SK-N-SH (cell line): Measurements from ENCODE around the gene OR7G1. TPM values are rescaled to one million over a fixed set of nuclear protein-coding genes. Genes with fewer than 3 reads are reported as not detected.

Source experiments
- CTCF ChIA-PET: fragments of 300-600, 350-600 bp; formaldehyde crosslinking; extraction: SDS; loops from one replicate; lab custom pipeline; 2021; lab: Yijun Ruan, JAX
- POLR2A ChIA-PET: fragments of 350-600 bp; sonication (Branson Sonifier 250); formaldehyde crosslinking; extraction: SDS; loops from one replicate; lab custom pipeline; 2020; ENCODE audit warnings: antibody characterized with exemption, inconsistent platforms; lab: Yijun Ruan, JAX
- DNase-seq: peaks from one replicate; pipeline ENCODE4 v3.0.0; 2012
- H2AFZ ChIP-seq: fragments of 200-600 bp; sonication (generic); 2 replicates; pipeline ENCODE4 v1.8.1; 2016; ENCODE audit warnings: antibody characterized with exemption, mild to moderate bottlenecking, low read depth
- H3F3A ChIP-seq: fragments of 200-600 bp; sonication (generic); replicated peaks from 2 replicates; pipeline ENCODE3; 2016; ENCODE audit warnings: antibody characterized with exemption, mild to moderate bottlenecking; ENCODE audit not compliant: insufficient read depth
- H3K27ac ChIP-seq, 2 experiments: fragments of 200-500 bp in 1 of 2; fragments of 200-600 bp in 1 of 2; sonication (Bioruptor generic) in 1 of 2; sonication (generic), shearing (Covaris generic) in 1 of 2; 2 replicates each; pipeline versions ENCODE4 v1.5.1 to v1.6.1; 2014 to 2016; ENCODE audit warnings: low read depth in 2 of 2, inconsistent platforms in 1 of 2, low read length in 1 of 2, mild to moderate bottlenecking in 1 of 2, mixed read lengths in 1 of 2
- H3K27me3 ChIP-seq: fragments of 200-600 bp; sonication (generic), shearing (Covaris generic); 2 replicates; pipeline ENCODE4 v1.6.1; 2016; ENCODE audit warnings: mixed run types; ENCODE audit not compliant: insufficient read depth
- H3K36me3 ChIP-seq, 2 experiments: fragments of 200-500 bp in 1 of 2; fragments of 200-600 bp in 1 of 2; sonication (Bioruptor generic) in 1 of 2; sonication (generic) in 1 of 2; replicated peaks in 1 of 2; 2 replicates each; pipeline versions ENCODE3 to v1.5.1; 2014 to 2016; ENCODE audit warnings: low read length in 1 of 2, mild to moderate bottlenecking in 1 of 2; ENCODE audit not compliant: insufficient read depth in 2 of 2, control insufficient read depth in 1 of 2
- H3K4me1 ChIP-seq, 2 experiments: fragments of 200-500 bp in 1 of 2; fragments of 200-600 bp in 1 of 2; sonication (Bioruptor generic) in 1 of 2; sonication (generic), shearing (Covaris generic) in 1 of 2; 2 replicates each; pipeline versions ENCODE4 v1.5.1 to v1.6.1; 2014 to 2016; ENCODE audit warnings: low read depth in 1 of 2, low read length in 1 of 2, mixed run types in 1 of 2; ENCODE audit not compliant: insufficient read depth in 2 of 2, control insufficient read depth in 1 of 2
- H3K4me2 ChIP-seq: fragments of 200-600 bp; sonication (generic), shearing (Covaris generic); 2 replicates; pipeline ENCODE4 v1.6.1; 2017; ENCODE audit warnings: mixed run types
- H3K4me3 ChIP-seq, 2 experiments: fragments of 200-500 bp in 1 of 2; fragments of 200-600 bp in 1 of 2; sonication (Bioruptor generic) in 1 of 2; sonication (generic), shearing (Covaris generic) in 1 of 2; 2 replicates each; pipeline versions ENCODE4 v1.5.1 to v1.8.1; 2014 to 2016; ENCODE audit warnings: low read depth in 2 of 2, inconsistent platforms in 1 of 2, low read length in 1 of 2, mild to moderate bottlenecking in 1 of 2, mixed read lengths in 1 of 2, moderate library complexity in 1 of 2
- H3K79me2 ChIP-seq: fragments of 200-600 bp; sonication (generic); 2 replicates; pipeline ENCODE4 v1.8.1; 2017; ENCODE audit warnings: mild to moderate bottlenecking; ENCODE audit not compliant: insufficient read depth
- H3K9ac ChIP-seq: fragments of 200-600 bp; sonication (generic); 2 replicates; pipeline ENCODE4 v1.6.1; 2017; ENCODE audit warnings: mixed run types
- H3K9me2 ChIP-seq: fragments of 200-600 bp; sonication (generic); 2 replicates; pipeline ENCODE4 v1.6.1; 2017; ENCODE audit warnings: mixed run types
- H3K9me3 ChIP-seq: fragments of 200-600 bp; sonication (generic); 2 replicates; pipeline ENCODE4 v1.6.1; 2017; ENCODE audit warnings: mixed run types, mild to moderate bottlenecking, moderate library complexity
- H4K20me1 ChIP-seq: fragments of 200-600 bp; sonication (generic); 2 replicates; pipeline ENCODE4 v1.6.1; 2017; ENCODE audit warnings: mild to moderate bottlenecking, mixed run types; ENCODE audit not compliant: insufficient read depth
- EP300 ChIP-seq, 2 experiments: IDR thresholded peaks; 2 replicates each; pipeline versions ENCODE4 v1.4.0 to v1.6.1; 2012; ENCODE audit warnings: borderline replicate concordance in 1 of 2, low read depth in 1 of 2, low read length in 1 of 2
- EZH2phosphoT487 ChIP-seq: fragments of 200-600 bp; sonication (generic); IDR thresholded peaks from 2 replicates; pipeline ENCODE4 v1.6.1; 2017; ENCODE audit warnings: low read depth, mixed run types, mild to moderate bottlenecking, antibody characterized with exemption, moderate library complexity, borderline replicate concordance
- FOXM1 ChIP-seq: IDR thresholded peaks from 2 replicates; pipeline ENCODE4 v1.4.0; 2012; ENCODE audit warnings: low read depth, mild to moderate bottlenecking
- MEF2A ChIP-seq: IDR thresholded peaks from 2 replicates; pipeline ENCODE4 v1.4.0; 2012; ENCODE audit warnings: low read depth, borderline replicate concordance
- MXI1 ChIP-seq: IDR thresholded peaks from 2 replicates; pipeline ENCODE4 v1.6.1; 2012; ENCODE audit warnings: mild to moderate bottlenecking, low read depth, low read length, improper control_type of control experiment
- POLR2AphosphoS5 ChIP-seq: IDR thresholded peaks from 2 replicates; pipeline ENCODE4 v1.6.1; 2012; ENCODE audit warnings: low read depth, low read length
- SIN3A ChIP-seq: IDR thresholded peaks from 2 replicates; pipeline ENCODE4 v1.6.1; 2012; ENCODE audit warnings: low read depth, mild to moderate bottlenecking, low read length, moderate library complexity, borderline replicate concordance
- TAF1 ChIP-seq: IDR thresholded peaks from 2 replicates; pipeline ENCODE4 v1.6.1; 2012; ENCODE audit warnings: low read depth, mild to moderate bottlenecking, low read length, moderate library complexity, borderline replicate concordance
- WGBS: methylation state at CpG from one replicate; pipeline ENCODE4 v1.1.6; 2017; ENCODE audit warnings: low lambda C conversion rate; 5-methylcytosine and 5-hydroxymethylcytosine counted together
- polyA plus RNA-seq, 3 experiments: library from polyadenylated mRNA; depleted of rRNA; stranded (reverse); fragments of >200 nt; gene quantifications; 2 replicates each; pipeline ENCODE4 v1.2.3, GENCODE V29; 2012
- TF ChIP-seq, protein P1 (sequence below): IDR thresholded peaks from 2 replicates; pipeline ENCODE4; 2012
- TF ChIP-seq, protein P2 (sequence below): IDR thresholded peaks from 2 replicates; pipeline ENCODE4 v1.4.0; 2012; ENCODE audit warnings: low read depth
- TF ChIP-seq, protein P3 (sequence below): fragments of 150-350 bp; IDR thresholded peaks from 2 replicates; pipeline ENCODE4 v1.6.1; 2017; ENCODE audit warnings: antibody characterized with exemption, low read length, low read depth, borderline replicate concordance
- TF ChIP-seq, protein P4 (sequence below): IDR thresholded peaks from 2 replicates; pipeline ENCODE4 v1.4.0; 2012; ENCODE audit warnings: low read depth, borderline replicate concordance
- TF ChIP-seq, protein P5 (sequence below): fragments of 150-350 bp; IDR thresholded peaks from 2 replicates; pipeline ENCODE4 v1.6.1; 2016; ENCODE audit warnings: mild to moderate bottlenecking, low read depth, low read length

Gene OR7G1
- polyA plus RNA-seq, 1 of the 3 experiments (the other 2 are of a cell fraction): not detected

DNA sequence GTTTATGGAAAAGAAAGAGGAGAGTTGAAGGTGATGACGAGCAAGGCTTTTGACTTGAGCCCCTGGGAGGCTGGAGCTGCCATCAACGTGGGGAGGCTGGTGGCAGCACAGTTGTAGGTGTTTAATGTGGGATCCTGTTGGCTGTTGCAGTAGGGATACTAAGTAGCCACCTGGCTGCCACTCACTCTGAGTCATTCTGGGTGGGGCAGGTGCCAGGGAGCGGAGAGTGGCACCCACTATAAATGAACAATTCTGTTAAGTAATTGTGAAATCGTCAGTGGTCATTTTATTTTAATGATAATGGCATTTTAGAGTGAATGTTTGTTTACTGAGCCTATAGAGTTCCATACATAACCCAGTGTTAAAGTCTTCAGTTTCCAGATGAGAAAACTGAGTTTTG lies 34.4 kb upstream of the OR7G1 start:
- TF ChIP-seq MXI1 (no peak), MEF2A (no peak), EZH2phosphoT487 (no peak), FOXM1 (no peak), POLR2AphosphoS5 (no peak), EP300 (IDR thresholded peaks at IDR 0.05; ENCODE audit: borderline replicate concordance in 1 of 2, low read depth in 1 of 2, low read length in 1 of 2) (no peak), SIN3A (no peak), TAF1 (no peak)
- TF ChIP-seq, protein P1, sequence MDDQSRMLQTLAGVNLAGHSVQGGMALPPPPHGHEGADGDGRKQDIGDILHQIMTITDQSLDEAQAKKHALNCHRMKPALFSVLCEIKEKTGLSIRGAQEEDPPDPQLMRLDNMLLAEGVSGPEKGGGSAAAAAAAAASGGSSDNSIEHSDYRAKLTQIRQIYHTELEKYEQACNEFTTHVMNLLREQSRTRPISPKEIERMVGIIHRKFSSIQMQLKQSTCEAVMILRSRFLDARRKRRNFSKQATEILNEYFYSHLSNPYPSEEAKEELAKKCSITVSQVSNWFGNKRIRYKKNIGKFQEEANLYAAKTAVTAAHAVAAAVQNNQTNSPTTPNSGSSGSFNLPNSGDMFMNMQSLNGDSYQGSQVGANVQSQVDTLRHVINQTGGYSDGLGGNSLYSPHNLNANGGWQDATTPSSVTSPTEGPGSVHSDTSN: no peak
- TF ChIP-seq, protein P2, sequence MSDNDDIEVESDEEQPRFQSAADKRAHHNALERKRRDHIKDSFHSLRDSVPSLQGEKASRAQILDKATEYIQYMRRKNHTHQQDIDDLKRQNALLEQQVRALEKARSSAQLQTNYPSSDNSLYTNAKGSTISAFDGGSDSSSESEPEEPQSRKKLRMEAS: no peak
- TF ChIP-seq, protein P3, sequence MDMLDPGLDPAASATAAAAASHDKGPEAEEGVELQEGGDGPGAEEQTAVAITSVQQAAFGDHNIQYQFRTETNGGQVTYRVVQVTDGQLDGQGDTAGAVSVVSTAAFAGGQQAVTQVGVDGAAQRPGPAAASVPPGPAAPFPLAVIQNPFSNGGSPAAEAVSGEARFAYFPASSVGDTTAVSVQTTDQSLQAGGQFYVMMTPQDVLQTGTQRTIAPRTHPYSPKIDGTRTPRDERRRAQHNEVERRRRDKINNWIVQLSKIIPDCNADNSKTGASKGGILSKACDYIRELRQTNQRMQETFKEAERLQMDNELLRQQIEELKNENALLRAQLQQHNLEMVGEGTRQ: no peak
- TF ChIP-seq, protein P4, sequence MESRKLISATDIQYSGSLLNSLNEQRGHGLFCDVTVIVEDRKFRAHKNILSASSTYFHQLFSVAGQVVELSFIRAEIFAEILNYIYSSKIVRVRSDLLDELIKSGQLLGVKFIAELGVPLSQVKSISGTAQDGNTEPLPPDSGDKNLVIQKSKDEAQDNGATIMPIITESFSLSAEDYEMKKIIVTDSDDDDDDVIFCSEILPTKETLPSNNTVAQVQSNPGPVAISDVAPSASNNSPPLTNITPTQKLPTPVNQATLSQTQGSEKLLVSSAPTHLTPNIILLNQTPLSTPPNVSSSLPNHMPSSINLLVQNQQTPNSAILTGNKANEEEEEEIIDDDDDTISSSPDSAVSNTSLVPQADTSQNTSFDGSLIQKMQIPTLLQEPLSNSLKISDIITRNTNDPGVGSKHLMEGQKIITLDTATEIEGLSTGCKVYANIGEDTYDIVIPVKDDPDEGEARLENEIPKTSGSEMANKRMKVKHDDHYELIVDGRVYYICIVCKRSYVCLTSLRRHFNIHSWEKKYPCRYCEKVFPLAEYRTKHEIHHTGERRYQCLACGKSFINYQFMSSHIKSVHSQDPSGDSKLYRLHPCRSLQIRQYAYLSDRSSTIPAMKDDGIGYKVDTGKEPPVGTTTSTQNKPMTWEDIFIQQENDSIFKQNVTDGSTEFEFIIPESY: no peak
- TF ChIP-seq, protein P5, sequence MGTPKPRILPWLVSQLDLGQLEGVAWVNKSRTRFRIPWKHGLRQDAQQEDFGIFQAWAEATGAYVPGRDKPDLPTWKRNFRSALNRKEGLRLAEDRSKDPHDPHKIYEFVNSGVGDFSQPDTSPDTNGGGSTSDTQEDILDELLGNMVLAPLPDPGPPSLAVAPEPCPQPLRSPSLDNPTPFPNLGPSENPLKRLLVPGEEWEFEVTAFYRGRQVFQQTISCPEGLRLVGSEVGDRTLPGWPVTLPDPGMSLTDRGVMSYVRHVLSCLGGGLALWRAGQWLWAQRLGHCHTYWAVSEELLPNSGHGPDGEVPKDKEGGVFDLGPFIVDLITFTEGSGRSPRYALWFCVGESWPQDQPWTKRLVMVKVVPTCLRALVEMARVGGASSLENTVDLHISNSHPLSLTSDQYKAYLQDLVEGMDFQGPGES: no peak
- no peak for DNase-seq
- ChIA-PET POLR2A (no interaction called here), CTCF (no interaction called here)
- Histone ChIP-seq H3K9me2 (no peaks in the 10 kb centered on the region), H3K9ac (no peak overlapping the region), H2AFZ (no peak overlapping the region), H4K20me1 (peaks cover 16% of the 10 kb centered on the region; the same call in 1 of the 2 replicates), H3K9me3 (peaks cover 17% of the 10 kb centered on the region), H3K36me3 (peaks cover 6 to 68% of the 10 kb centered on the region in 2 experiments), H3K27me3 (no peaks in the 10 kb centered on the region), H3K27ac (no peak overlapping the region), H3K79me2 (peaks cover 100% of the 10 kb centered on the region), H3K4me1 (no peaks in the 10 kb centered on the region), H3K4me3 (no peak overlapping the region), H3K4me2 (no peak overlapping the region), H3F3A (peaks cover 3% of the 10 kb centered on the region)
- WGBS: 98% methylated on average over 4 of the region's 4 CpGs
